ENCODE data around the gene MASP1.

MASP1 gene

GRCh38 chr3:187186375-187186774 lies 105.2 kb downstream of the MASP1 start:
- no peak for DNase-seq (ENCODE audit: low read depth)

- no peak for DNase-seq (ENCODE audit: low read depth)
These were observed 105.8 kb downstream of the MASP1 start for GRCh38 chr3:187185759-187186158.

All from HS-27A (cell line).